Neural cell (in vitro differentiated cells): ENCODE results near the gene FPGS. TPM values are rescaled to one million over a fixed set of nuclear protein-coding genes. Genes with fewer than 3 reads are reported as not detected.

Source experiments
- polyA plus RNA-seq: library from polyadenylated mRNA; depleted of rRNA; stranded (reverse); fragments of >200 nt; gene quantifications from 2 replicates; pipeline ENCODE4 v1.2.3, GENCODE V29; 2014
- small RNA-seq, 3 experiments: library from RNA; depleted of rRNA; stranded (forward); fragments of <200 nt; gene quantifications; one replicate each; pipeline ENCODE3, GENCODE V24; 2012

The FPGS gene
- polyA plus RNA-seq, 1 donor from 2014 or later: 38.4 TPM

Small RNA genes lying within 50 kb of the gene (small RNA-seq; reads per million reads assigned to genes)
- gene RF00019 (0 to 1.2 (median 0) reads per million in 3 experiments), gene RNA5SP296 (0 reads per million in 3 experiments)

Other genes with a start within 250 kb of the FPGS start
- gene STXBP1, start 190.6 kb upstream of the FPGS start, polyA plus RNA-seq: 42.5 and 66.2 TPM in 2 replicates
- gene CFAP157, start 95.9 kb upstream of the FPGS start, polyA plus RNA-seq: 1.3 and 1.6 TPM in 2 replicates
- 20.0 and 21.9 TPM in 2 replicates for gene PTRH1, start 87.2 kb upstream of the FPGS start, polyA plus RNA-seq
- gene TTC16, start 86.8 kb upstream of the FPGS start, polyA plus RNA-seq: 0.11 and 0.26 TPM in 2 replicates
- gene TOR2A, start 67.6 kb upstream of the FPGS start, polyA plus RNA-seq: 54.1 and 59.7 TPM in 2 replicates
- gene SH2D3C, start 24.2 kb upstream of the FPGS start, polyA plus RNA-seq: 14.5 and 19.4 TPM in 2 replicates
- 195 and 253 TPM in 2 replicates for gene CDK9, start 16.8 kb upstream of the FPGS start, polyA plus RNA-seq
- 0.10 TPM in 1 of 2 replicates, not detected in the other for gene ENG, start 51.8 kb downstream of the FPGS start, polyA plus RNA-seq
- gene AK1, start 74.8 kb downstream of the FPGS start, polyA plus RNA-seq: 105 and 137 TPM in 2 replicates
- 44.2 and 59.3 TPM in 2 replicates for gene ST6GALNAC6, start 96.7 kb downstream of the FPGS start, polyA plus RNA-seq
- 4.8 and 5.9 TPM in 2 replicates for gene ST6GALNAC4, start 114.2 kb downstream of the FPGS start, polyA plus RNA-seq
- gene PIP5KL1, start 127.9 kb downstream of the FPGS start, polyA plus RNA-seq: 3.4 and 5.2 TPM in 2 replicates
- 30.5 and 44.9 TPM in 2 replicates for gene DPM2, start 135.0 kb downstream of the FPGS start, polyA plus RNA-seq
- 6.7 and 18.5 TPM in 2 replicates for gene EEIG1, start 178.1 kb downstream of the FPGS start, polyA plus RNA-seq